HG03520 (cell line): ENCODE measurements around the gene IGFL3.

Source experiments
- ATAC-seq: cut with Tn5 transposase; IDR thresholded peaks from one replicate; pipeline ENCODE4 v1.9.1; 2021; ENCODE audit warnings: mild to moderate bottlenecking, moderate library complexity; ENCODE audit not compliant: unreplicated experiment

Gene IGFL3

DNA sequence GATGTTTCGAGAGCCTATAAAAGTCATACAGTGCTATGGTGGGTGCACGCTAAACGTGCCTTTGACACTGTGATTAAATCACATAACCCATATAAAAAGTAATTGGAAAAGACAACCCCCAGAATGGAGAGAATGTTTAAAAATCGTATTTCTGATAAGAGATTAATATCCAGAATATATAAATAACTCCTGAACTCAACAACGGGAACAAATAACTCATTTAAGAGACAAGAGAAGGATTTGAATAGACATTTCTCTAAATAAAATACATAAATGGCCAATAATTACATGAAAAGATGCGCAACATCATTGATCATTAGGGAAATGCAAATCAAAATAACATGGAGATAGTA is 46.7 kb downstream of the IGFL3 start:
- ATAC-seq, result no peak

DNA sequence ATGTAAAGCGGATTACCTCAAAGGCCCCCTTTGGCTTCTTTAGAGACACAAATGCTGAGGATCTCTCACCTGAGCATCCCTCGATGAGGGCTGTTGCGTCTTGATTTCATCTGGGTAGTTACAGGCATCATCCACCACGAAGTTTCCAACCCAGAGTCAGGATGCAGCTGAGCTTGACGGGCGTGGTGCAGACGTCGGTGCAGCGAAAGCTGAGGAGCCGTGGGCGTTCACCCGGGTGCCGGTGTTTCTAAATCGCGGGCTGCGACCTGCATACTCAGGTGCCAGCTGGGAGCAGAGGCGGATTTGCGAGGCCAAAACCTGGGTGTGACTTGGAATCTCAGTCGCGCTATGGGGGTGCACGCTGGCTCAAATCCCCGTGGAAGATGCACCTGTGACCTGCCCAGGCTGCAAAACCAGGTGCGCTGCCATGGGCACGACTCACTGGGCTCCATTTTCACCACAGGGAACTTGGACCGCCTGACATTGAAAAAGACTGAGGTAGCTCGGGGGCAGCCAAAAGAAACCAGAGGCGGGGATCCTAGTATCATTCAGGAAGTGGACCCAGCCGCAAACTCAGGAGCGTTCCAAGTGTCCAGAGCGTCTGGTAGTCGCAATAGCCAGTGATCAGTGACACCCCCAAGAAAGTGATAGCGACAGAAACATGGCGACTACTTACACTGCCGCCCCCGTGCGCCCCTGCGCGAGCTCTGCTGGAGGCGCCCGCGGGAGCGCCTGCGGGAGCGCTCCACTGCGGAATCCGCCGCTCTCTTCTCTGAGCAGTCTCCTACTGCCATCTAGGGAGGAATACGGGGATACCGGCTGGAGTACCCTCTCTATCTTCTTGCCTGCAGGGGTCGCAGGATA is 47.3 kb downstream of the IGFL3 start:
- no peak for ATAC-seq

DNA sequence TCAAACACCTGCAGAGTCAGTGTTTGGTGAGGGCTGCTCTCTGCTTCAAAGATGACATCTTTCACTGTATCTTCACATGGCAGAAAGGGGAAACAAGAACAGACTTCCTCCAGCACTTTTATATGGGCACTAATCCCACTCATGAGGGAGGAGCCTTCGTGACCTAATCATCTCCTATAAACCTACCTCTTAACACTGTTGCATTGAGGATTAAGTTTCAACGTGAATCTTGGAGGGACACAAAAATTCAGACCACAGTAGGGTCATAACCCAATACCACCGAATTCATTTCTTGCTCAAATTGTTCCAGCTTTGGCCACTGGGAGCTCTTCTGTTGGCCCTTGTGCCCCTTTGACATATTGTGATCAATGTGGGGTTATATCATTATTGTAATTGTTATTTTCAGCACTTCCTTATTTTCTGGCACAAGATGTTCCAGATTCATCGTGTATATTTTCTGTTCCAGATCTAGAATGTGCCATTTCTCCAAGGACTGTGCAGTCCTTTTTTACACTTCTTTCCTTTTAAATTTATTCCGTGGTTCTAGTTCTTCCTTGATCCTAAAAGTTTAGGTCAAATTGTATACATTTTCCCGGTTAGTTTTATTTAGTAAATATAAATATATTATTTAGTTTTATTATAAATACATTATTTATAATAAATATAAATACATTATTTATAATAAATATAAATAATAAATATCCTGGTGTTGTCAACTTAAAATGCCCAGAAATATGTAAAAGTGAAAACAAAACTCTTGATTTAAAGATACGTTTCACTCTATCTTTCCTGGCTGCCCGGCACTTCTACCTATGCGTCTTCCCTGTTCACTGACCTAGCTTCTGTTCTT is 48.2 kb downstream of the IGFL3 start:
- no peak for ATAC-seq

DNA sequence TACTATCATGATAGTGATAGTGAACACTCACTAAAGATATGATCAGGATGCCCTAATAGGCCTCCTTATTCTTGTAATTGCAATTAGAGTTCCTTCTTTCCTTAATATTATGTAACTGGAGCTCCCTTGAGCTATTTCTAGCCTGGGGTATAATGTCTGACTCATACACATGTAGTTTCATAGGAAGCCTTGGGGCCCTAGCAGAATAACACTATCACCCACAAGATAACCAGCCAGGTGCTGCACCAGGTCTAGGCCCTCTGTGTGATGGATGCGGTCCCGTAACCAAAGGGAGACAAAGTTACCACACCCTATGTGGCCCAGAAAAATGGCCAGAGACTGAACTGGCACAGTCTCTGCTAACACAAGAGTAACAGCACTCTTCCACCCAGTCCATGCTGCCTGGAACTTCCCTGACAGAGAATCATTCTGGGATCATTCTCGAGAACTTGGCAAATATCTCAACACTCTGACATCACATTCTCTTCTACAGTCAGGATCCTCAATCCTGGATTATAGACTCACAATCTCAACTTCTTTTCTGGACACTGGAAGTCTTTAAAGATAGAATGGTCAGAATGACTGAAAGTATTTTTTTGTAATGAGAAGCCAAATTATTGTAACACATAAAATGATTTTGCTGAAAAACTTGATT is 51.1 kb downstream of the IGFL3 start:
- ATAC-seq, result no peak
